Measurements from ENCODE around the gene ARSJ. TPM values are rescaled to one million over a fixed set of nuclear protein-coding genes. Genes with fewer than 3 reads are reported as not detected.

Gene ARSJ
- total RNA-seq, 1 donor from 2014 or later, result 11.2 TPM

GRCh38 chr4:113973345-113973744, 6.1 kb downstream of the ARSJ start:
- no peak for DNase-seq (ENCODE audit: low spot score)
- Mint-ChIP-seq H3K27me3 (ENCODE audit: unreplicated experiment) (no peaks in the 10 kb centered on the region), H3K27ac (ENCODE audit: unreplicated experiment) (no peak overlapping the region), H3K4me3 (ENCODE audit: unreplicated experiment) (no peak overlapping the region), H3K36me3 (ENCODE audit: low read depth, unreplicated experiment) (no peaks in the 10 kb centered on the region), H3K4me1 (ENCODE audit: unreplicated experiment) (peaks cover 17% of the 10 kb centered on the region), H3K9me3 (ENCODE audit: unreplicated experiment) (no peaks in the 10 kb centered on the region)
- no peak for TF ChIP-seq CTCF (IDR thresholded peaks at IDR 0.05; ENCODE audit: unreplicated experiment)

GRCh38 chr4:113972781-113973180, 6.7 kb downstream of the ARSJ start:
- DNase-seq (ENCODE audit: low spot score), result no peak
- Mint-ChIP-seq H3K9me3 (ENCODE audit: unreplicated experiment) (no peaks in the 10 kb centered on the region), H3K4me1 (ENCODE audit: unreplicated experiment) (peaks cover 19% of the 10 kb centered on the region), H3K36me3 (ENCODE audit: low read depth, unreplicated experiment) (no peaks in the 10 kb centered on the region), H3K27me3 (ENCODE audit: unreplicated experiment) (no peaks in the 10 kb centered on the region), H3K4me3 (ENCODE audit: unreplicated experiment) (no peak overlapping the region), H3K27ac (ENCODE audit: unreplicated experiment) (no peak overlapping the region)
- TF ChIP-seq CTCF (IDR thresholded peaks at IDR 0.05; ENCODE audit: unreplicated experiment), result no peak

GRCh38 chr4:113971706-113972360, 7.6 kb downstream of the ARSJ start:
- H3K9me3 Mint-ChIP-seq (ENCODE audit: unreplicated experiment), result no peaks in the 10 kb centered on the region

GRCh38 chr4:113969709-113970334, 9.6 kb downstream of the ARSJ start:
- no peaks in the 10 kb centered on the region for H3K9me3 Mint-ChIP-seq (ENCODE audit: unreplicated experiment)
- no peaks in the 10 kb centered on the region for H3K27me3 Mint-ChIP-seq (ENCODE audit: unreplicated experiment)
- peaks cover 5% of the 10 kb centered on the region for H3K4me1 Mint-ChIP-seq (ENCODE audit: unreplicated experiment)
- DNase-seq (ENCODE audit: low spot score), result no peak
- H3K27ac Mint-ChIP-seq (ENCODE audit: unreplicated experiment), result no peak overlapping the region
- no peak for TF ChIP-seq CTCF (IDR thresholded peaks at IDR 0.05; ENCODE audit: unreplicated experiment)
- no peaks in the 10 kb centered on the region for H3K36me3 Mint-ChIP-seq (ENCODE audit: low read depth, unreplicated experiment)
- no peak overlapping the region for H3K4me3 Mint-ChIP-seq (ENCODE audit: unreplicated experiment)

More at GRCh38 chr4:113971706-113972360, 7.6 kb downstream of the ARSJ start:
- H3K36me3 Mint-ChIP-seq (ENCODE audit: low read depth, unreplicated experiment), result no peaks in the 10 kb centered on the region
- H3K4me3 Mint-ChIP-seq (ENCODE audit: unreplicated experiment), result no peak overlapping the region
- DNase-seq (ENCODE audit: low spot score), result no peak
- H3K27me3 Mint-ChIP-seq (ENCODE audit: unreplicated experiment), result no peaks in the 10 kb centered on the region
- no peak for TF ChIP-seq CTCF (IDR thresholded peaks at IDR 0.05; ENCODE audit: unreplicated experiment)
- peaks cover 15% of the 10 kb centered on the region for H3K4me1 Mint-ChIP-seq (ENCODE audit: unreplicated experiment)
- H3K27ac Mint-ChIP-seq (ENCODE audit: unreplicated experiment), result no peak overlapping the region

- Mint-ChIP-seq H3K4me3 (ENCODE audit: unreplicated experiment) (no peak overlapping the region), H3K4me1 (ENCODE audit: unreplicated experiment) (peaks cover 5% of the 10 kb centered on the region)
Measured at GRCh38 chr4:113968473-113968872, 11.0 kb downstream of the ARSJ start.

More at GRCh38 chr4:113968473-113968872, 11.0 kb downstream of the ARSJ start:
- DNase-seq (ENCODE audit: low spot score), result no peak
- Mint-ChIP-seq H3K27ac (ENCODE audit: unreplicated experiment) (no peak overlapping the region), H3K9me3 (ENCODE audit: unreplicated experiment) (no peaks in the 10 kb centered on the region), H3K36me3 (ENCODE audit: low read depth, unreplicated experiment) (no peaks in the 10 kb centered on the region), H3K27me3 (ENCODE audit: unreplicated experiment) (no peaks in the 10 kb centered on the region)
- TF ChIP-seq CTCF (IDR thresholded peaks at IDR 0.05; ENCODE audit: unreplicated experiment), result no peak

Data from endothelial cell (in vitro differentiated cells).